ENCODE measurements around the gene HS3ST2.

Gene HS3ST2

DNA sequence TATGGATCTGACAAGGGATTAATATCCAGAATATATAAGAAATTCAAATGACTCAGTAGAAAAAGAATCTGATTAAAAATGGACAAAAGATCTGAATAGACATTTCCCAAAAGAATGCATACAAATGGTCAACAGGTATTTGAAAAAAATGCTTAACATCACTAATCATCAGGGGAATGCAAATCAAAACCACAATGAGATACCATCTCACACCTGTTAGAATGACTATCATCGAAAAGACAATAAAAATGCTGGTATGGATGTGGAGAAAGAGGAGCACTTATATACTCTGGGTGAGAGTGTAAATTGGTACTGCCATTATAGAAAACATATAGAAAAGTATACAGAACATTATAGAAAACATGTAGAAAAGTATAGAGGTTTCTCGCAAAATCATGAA, 16.4 kb upstream of the HS3ST2 start:
- H3K27ac ChIP-seq (ENCODE audit: low read depth, low read length), result no peak overlapping the region
- H3K9me3 ChIP-seq (ENCODE audit: insufficient read depth, low read length), result no peaks in the 10 kb centered on the region
- H3F3A ChIP-seq (ENCODE audit: insufficient read depth), result no peaks in the 10 kb centered on the region
- H3K9me2 ChIP-seq (replicated peaks; ENCODE audit: insufficient read depth, low read length), result no peaks in the 10 kb centered on the region
- H4K20me1 ChIP-seq (ENCODE audit: low read depth, low read length), result no peaks in the 10 kb centered on the region
- no peak overlapping the region for H2AFZ ChIP-seq (ENCODE audit: low read depth, low read length, severe bottlenecking)
- no peak overlapping the region for H3K9ac ChIP-seq (ENCODE audit: low read length)
- 0 out of 2 replicates have a peak, but pooled peaks cover 2% of the 10 kb centered on the region for H3K27me3 ChIP-seq (ENCODE audit: low read length)
- no peak for TF ChIP-seq EZH2phosphoT487 (conservative IDR thresholded peaks at IDR 0.05; ENCODE audit: low read length)
- TF ChIP-seq, protein P1, sequence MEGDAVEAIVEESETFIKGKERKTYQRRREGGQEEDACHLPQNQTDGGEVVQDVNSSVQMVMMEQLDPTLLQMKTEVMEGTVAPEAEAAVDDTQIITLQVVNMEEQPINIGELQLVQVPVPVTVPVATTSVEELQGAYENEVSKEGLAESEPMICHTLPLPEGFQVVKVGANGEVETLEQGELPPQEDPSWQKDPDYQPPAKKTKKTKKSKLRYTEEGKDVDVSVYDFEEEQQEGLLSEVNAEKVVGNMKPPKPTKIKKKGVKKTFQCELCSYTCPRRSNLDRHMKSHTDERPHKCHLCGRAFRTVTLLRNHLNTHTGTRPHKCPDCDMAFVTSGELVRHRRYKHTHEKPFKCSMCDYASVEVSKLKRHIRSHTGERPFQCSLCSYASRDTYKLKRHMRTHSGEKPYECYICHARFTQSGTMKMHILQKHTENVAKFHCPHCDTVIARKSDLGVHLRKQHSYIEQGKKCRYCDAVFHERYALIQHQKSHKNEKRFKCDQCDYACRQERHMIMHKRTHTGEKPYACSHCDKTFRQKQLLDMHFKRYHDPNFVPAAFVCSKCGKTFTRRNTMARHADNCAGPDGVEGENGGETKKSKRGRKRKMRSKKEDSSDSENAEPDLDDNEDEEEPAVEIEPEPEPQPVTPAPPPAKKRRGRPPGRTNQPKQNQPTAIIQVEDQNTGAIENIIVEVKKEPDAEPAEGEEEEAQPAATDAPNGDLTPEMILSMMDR (IDR thresholded peaks at IDR 0.05; ENCODE audit: insufficient read depth, low read length, poor library complexity, severe bottlenecking), result no peak
- no peak overlapping the region for H3K4me2 ChIP-seq (ENCODE audit: low read depth, low read length, poor library complexity, severe bottlenecking)
- no peaks in the 10 kb centered on the region for H3K36me3 ChIP-seq (ENCODE audit: low read length)
- H3K4me3 ChIP-seq (ENCODE audit: insufficient read depth, low read length, poor library complexity, severe bottlenecking), result no peak overlapping the region
- H3K79me2 ChIP-seq (ENCODE audit: insufficient read depth, low read length), result no peaks in the 10 kb centered on the region

DNA sequence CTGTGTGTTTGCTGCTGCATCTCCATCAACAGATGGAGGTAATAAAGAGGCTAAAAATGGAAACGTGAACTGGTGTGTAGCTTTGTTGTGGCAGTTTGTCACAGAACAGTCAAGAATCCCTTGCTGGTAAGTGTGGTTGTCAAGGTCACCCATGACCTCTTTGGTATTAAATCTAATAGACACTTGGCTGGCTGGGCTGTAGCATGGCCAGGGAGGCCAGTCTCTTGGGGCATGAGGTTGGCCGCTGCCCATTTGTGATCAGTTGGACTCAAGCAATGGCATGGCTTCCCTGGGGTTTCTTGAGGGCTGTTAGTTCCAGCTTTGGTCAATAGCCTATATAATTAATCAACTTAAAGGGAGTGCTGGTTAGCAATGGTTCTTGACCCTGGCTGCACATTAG, 14.8 kb upstream of the HS3ST2 start:
- H3K79me2 ChIP-seq (ENCODE audit: insufficient read depth, low read length), result no peaks in the 10 kb centered on the region
- no peaks in the 10 kb centered on the region for H3K36me3 ChIP-seq (ENCODE audit: low read length)
- H3F3A ChIP-seq (ENCODE audit: insufficient read depth), result no peaks in the 10 kb centered on the region
- TF ChIP-seq, protein P1 (IDR thresholded peaks at IDR 0.05; ENCODE audit: insufficient read depth, low read length, poor library complexity, severe bottlenecking), result no peak
- no peak for TF ChIP-seq EZH2phosphoT487 (conservative IDR thresholded peaks at IDR 0.05; ENCODE audit: low read length)
- H3K27me3 ChIP-seq (ENCODE audit: low read length), result 0 out of 2 replicates have a peak, but pooled peaks cover 2% of the 10 kb centered on the region
- H3K9ac ChIP-seq (ENCODE audit: low read length), result no peak overlapping the region
- H2AFZ ChIP-seq (ENCODE audit: low read depth, low read length, severe bottlenecking), result no peak overlapping the region
- no peaks in the 10 kb centered on the region for H3K9me3 ChIP-seq (ENCODE audit: insufficient read depth, low read length)
- H3K4me3 ChIP-seq (ENCODE audit: insufficient read depth, low read length, poor library complexity, severe bottlenecking), result no peak overlapping the region
- H3K27ac ChIP-seq (ENCODE audit: low read depth, low read length), result no peak overlapping the region
- no peaks in the 10 kb centered on the region for H4K20me1 ChIP-seq (ENCODE audit: low read depth, low read length)
- H3K4me2 ChIP-seq (ENCODE audit: low read depth, low read length, poor library complexity, severe bottlenecking), result no peak overlapping the region
- H3K9me2 ChIP-seq (replicated peaks; ENCODE audit: insufficient read depth, low read length), result no peaks in the 10 kb centered on the region

DNA sequence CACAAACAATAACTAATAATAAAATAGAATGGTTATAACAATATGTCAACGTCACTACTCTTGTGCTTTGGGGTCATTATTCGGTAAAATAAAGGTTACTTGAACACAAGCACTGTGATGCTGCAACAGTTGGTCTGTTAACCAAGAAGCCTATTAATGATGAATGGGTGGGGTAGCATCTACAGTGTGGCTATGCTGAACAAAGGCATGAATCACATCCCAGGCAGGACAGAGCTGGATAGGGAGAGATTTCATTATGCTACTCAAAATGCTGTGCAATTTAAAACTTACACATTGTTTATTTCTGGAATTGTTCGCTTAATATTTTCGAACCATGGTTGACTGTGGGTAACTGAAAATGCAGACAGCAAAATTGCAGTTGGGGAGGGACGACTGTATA, 9.1 kb upstream of the HS3ST2 start:
- no peaks in the 10 kb centered on the region for H3K36me3 ChIP-seq (ENCODE audit: low read length)
- no peak overlapping the region for H3K27ac ChIP-seq (ENCODE audit: low read depth, low read length)
- no peak overlapping the region for H3K4me3 ChIP-seq (ENCODE audit: insufficient read depth, low read length, poor library complexity, severe bottlenecking)
- no peak overlapping the region for H2AFZ ChIP-seq (ENCODE audit: low read depth, low read length, severe bottlenecking)
- H3K9me3 ChIP-seq (ENCODE audit: insufficient read depth, low read length), result no peaks in the 10 kb centered on the region
- H3K9me2 ChIP-seq (replicated peaks; ENCODE audit: insufficient read depth, low read length), result no peaks in the 10 kb centered on the region
- 0 out of 2 replicates have a peak, but pooled peaks cover 2% of the 10 kb centered on the region for H3K27me3 ChIP-seq (ENCODE audit: low read length)
- H3K9ac ChIP-seq (ENCODE audit: low read length), result no peak overlapping the region
- H4K20me1 ChIP-seq (ENCODE audit: low read depth, low read length), result no peaks in the 10 kb centered on the region
- H3K79me2 ChIP-seq (ENCODE audit: insufficient read depth, low read length), result no peaks in the 10 kb centered on the region
- H3K4me2 ChIP-seq (ENCODE audit: low read depth, low read length, poor library complexity, severe bottlenecking), result no peak overlapping the region
- no peak for TF ChIP-seq EZH2phosphoT487 (conservative IDR thresholded peaks at IDR 0.05; ENCODE audit: low read length)
- TF ChIP-seq, protein P1 (IDR thresholded peaks at IDR 0.05; ENCODE audit: insufficient read depth, low read length, poor library complexity, severe bottlenecking), result no peak
- no peaks in the 10 kb centered on the region for H3F3A ChIP-seq (ENCODE audit: insufficient read depth)
